ENCODE data around the gene DTX3L.

DNA sequence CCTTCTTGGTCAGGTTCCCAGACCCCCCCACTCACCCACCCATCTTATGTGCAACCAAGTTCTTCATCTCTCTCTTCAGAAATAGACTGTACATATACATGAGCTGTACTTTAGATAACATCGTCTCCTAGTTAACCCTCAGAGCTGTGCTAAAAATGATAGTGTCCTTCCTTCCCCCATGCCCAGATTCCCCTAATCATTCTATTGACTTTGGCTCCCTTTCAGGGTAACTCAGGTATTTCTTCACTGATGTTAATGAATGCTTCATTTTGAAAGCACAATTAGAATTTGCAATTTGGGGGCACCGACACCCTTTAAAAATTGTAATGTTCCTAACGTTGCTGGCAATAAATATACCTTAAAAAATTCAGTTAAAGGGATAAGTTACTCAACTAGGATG lies 11.0 kb upstream of the DTX3L start:
- TF ChIP-seq, protein P1, sequence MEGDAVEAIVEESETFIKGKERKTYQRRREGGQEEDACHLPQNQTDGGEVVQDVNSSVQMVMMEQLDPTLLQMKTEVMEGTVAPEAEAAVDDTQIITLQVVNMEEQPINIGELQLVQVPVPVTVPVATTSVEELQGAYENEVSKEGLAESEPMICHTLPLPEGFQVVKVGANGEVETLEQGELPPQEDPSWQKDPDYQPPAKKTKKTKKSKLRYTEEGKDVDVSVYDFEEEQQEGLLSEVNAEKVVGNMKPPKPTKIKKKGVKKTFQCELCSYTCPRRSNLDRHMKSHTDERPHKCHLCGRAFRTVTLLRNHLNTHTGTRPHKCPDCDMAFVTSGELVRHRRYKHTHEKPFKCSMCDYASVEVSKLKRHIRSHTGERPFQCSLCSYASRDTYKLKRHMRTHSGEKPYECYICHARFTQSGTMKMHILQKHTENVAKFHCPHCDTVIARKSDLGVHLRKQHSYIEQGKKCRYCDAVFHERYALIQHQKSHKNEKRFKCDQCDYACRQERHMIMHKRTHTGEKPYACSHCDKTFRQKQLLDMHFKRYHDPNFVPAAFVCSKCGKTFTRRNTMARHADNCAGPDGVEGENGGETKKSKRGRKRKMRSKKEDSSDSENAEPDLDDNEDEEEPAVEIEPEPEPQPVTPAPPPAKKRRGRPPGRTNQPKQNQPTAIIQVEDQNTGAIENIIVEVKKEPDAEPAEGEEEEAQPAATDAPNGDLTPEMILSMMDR (IDR thresholded peaks at IDR 0.05; ENCODE audit: poor library complexity), result no peak
- TF ChIP-seq EZH2 (IDR thresholded peaks at IDR 0.05; ENCODE audit: borderline replicate concordance), result no peak
- no peak for TF ChIP-seq EZH2phosphoT487 (IDR thresholded peaks at IDR 0.05; ENCODE audit: low read depth, severe bottlenecking, unreplicated experiment)

Measured in hepatocyte (in vitro differentiated cells).